HG03442 (cell line): Measurements from ENCODE around the gene LHX3.

Experiments
- ATAC-seq: cut with Tn5 transposase; IDR thresholded peaks from one replicate; pipeline ENCODE4 v1.9.1; 2021; ENCODE audit warnings: mild to moderate bottlenecking, moderate library complexity; ENCODE audit not compliant: unreplicated experiment

The LHX3 gene

DNA sequence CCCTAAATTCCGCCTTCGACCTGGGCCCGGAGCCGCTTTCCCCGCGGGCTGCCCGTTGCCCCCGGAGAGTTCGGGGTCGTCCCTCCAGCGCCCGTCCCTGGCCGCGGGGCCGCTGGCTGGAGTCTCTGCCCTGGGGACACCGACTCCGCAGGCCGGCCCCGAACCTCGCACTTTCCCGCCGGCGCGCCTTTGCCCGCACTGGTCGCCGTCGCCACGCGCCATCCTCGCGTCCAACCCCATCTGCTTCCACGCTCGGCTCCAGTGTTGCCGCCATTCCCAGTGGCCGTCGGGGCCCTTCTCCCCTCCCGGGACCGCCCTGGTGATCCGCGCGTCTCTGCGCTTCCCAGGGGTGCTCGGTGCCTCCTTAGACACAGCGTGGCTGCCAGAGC lies 11.0 kb downstream of the LHX3 start:
- ATAC-seq = no peak

DNA sequence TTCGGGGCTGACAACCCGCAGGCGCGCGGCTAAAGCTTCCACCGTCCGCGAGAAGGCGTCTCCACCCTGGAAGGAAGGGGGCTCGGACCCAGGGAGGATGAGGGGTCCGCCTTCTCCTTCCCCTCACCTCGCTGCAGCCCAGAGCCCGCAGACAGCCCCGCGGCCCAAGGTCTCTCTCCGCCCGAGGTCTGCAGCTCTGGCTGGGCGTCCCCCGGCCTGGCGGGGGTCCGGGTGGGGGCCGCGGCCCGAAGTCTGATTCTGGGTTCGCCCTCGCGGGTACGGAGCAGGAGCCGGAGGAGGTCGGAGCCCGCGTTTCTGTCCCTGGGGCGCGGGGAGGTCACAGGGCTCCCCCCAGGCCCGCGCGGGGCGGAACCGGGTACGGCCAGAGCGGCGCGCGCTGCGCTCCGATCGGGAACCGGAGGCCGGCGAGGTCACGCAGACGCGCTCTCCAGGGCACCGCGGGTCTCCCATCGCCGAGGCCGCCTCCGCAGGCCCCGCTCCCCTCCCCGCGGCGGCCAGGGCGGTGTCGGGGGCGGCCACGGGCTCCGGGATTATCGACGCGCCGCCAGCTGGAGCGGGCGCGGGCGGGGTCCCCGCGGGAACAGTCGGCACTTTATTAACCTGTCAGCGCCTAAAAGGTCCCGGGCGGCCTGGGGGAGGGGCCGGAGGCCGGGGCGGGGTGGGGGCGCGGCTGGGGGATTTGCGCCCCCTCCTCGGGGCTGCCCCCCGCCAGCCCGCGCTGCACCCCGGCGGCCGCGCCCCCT lies 11.6 kb downstream of the LHX3 start:
- ATAC-seq = no peak

DNA sequence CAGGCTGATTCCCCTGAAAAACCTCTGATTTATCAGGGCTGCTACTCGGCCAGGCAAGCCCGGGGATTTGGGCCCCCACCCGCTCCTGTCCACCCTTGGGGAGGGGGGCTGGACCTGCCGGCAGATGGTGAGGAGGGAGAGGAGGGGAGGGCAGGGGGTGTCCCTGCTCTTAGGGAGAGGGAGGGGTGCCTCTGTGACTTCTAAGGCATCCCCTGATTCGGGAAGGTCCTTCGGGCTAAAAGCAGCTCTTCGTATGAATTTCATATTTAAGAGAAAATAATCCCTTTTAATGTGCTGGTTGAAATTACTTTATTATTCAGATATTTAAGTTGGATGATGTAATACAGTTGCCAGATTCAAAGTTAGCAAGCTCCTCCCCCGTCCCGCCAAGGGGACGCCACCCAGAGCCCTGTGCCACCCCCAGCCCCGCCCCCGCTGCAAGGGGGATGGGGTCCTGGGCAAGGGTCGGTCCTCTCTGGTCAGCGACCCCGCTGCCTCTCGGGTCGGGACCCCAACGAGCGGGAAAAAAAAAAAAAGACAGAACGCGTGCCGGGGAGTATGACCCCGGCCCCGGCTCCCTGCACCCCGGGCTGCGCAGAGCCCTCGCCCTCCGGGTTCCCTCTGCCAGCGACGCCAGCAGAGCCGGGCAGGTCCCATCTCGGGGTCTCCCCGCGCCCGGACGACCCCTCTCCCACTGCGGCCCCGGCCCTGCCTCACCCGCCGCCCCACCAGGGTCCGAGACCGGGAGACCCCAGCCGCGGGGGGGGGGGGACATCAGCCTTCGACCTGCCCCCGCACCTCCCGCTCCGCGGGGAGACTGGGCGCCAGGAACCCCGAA lies 12.4 kb downstream of the LHX3 start:
- no peak for ATAC-seq

DNA sequence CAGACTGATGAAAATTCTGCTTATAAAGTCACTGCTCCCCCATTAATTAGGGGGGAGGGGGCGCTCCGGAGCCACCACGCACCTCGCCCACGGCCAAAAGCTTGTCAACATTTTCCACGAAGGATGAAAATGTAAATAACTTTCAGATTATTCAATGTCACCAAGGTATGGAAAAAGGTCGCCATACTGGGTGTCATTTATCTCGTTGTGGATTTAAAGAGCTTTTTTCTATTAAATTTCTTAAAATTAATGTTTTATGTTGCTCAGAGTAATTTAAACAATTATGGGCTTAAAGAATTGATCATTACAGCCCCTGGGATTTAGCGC lies 13.0 kb downstream of the LHX3 start:
- no peak for ATAC-seq

DNA sequence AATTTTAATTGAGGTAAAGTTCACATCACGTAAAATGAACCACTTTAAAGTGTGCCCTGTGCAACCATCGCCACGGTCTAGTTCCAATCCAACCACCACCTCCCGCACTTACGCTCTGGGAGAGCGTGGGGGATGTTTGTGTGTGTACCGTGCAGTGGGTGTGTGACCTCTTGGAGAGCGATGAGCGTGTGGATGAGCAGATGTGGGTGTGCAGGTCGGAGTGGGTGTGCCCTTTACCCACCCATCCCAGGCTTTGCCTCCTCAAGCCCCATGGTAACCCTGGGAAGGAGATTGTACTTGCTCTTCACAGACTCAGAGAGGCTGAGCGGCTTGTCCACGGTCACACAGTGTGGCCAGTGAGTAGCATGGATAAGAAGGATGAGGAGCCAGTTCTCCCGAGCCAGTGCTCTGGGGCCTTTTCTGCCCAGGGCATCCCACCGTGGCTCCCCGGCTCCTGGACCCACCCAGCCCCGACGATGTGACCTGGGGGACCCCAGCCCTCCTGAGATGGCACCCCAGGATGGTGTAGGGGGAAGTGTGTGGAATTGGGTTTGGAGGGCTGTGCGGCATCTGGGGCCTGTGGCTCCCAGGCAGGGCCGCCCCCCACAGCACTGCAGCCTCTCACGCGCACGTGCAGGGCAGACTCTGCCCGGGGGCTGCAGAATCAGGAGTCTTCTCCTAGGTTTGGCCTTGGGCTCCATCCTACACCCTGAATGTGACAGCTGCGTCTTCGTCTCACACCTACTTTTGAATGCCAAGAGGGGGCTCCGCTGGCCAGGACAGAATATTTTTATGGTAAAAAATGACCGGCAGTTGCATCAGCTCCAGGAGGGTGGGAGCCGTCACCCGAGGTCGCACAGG lies 13.6 kb downstream of the LHX3 start:
- no peak for ATAC-seq

DNA sequence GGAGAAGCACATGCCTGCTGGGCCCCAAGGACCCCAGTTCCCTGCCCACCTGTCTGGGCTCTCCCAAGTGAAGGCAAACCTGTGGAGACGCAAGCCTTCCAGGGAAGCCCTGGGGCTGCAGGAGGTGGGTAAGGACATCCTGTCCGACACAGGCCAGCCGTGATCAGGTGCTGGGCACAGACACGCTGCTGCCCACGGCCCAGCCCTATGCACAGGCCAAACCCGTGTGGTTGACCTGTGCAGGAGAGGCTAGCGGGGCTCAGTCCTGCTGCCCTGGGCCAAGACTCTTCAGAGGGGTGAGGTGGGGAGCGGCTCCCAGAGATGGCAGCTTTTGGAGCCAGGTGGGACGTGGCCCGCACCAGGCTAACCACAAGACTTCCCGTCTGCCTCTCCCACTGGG lies 14.3 kb downstream of the LHX3 start:
- ATAC-seq = no peak

DNA sequence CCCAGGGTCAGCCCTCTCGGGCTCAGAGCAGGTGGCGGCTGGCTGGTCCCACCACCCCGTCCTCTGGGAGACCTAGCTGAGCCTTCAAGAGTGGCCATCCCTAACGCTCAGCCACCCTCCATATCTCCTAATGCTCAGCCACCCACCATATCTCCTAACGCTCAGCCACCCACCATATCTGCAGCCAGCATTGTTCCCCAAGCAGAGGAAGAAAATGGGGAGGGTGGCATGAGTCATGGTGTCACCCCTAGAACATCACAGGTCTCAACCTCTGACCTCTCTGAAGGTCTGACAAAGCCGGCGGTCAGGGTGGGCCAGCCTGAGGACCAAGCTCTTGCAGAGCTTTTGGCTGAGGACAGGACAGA lies 14.7 kb downstream of the LHX3 start:
- ATAC-seq = no peak

DNA sequence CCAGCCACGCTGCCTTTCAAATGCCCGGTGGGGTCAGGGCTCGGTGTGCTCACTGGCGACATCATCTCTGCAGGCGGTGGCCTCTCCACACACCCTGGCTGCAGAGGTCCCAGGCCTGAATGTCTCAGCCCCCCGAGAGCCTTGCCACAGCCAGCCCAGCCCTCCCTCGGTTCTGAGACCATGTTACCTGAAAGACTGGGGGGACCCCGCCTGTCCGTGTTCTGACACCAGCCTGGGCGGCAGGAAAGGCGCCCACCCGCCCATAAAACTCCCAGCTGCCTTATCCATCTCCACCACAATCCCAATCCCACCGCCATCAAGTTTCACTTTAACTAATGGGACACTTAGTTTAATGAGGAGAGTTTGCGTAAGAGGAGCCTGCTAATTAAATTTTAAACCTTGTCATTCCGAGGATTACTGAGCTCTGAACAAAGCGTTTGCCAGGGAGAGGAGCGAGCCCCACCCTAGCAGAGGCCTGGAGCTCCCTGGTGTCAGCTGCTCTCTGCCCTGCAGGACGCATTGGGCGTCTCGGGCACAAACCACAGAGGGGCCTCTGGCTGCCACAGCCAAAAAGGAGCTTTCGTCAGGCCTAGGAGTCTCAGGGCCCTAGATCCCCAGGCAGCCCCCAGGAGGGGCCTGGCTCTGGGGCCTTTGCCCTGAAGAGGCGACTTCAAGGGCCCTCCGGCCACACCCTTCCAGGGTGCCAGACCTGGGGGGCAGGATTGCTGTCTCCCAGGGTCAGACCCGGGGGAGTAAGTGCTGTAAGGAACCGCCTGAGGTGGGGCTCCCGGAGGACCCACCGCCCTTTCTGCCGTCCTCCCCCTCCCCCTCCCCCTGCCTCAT lies 15.3 kb downstream of the LHX3 start:
- no peak for ATAC-seq

DNA sequence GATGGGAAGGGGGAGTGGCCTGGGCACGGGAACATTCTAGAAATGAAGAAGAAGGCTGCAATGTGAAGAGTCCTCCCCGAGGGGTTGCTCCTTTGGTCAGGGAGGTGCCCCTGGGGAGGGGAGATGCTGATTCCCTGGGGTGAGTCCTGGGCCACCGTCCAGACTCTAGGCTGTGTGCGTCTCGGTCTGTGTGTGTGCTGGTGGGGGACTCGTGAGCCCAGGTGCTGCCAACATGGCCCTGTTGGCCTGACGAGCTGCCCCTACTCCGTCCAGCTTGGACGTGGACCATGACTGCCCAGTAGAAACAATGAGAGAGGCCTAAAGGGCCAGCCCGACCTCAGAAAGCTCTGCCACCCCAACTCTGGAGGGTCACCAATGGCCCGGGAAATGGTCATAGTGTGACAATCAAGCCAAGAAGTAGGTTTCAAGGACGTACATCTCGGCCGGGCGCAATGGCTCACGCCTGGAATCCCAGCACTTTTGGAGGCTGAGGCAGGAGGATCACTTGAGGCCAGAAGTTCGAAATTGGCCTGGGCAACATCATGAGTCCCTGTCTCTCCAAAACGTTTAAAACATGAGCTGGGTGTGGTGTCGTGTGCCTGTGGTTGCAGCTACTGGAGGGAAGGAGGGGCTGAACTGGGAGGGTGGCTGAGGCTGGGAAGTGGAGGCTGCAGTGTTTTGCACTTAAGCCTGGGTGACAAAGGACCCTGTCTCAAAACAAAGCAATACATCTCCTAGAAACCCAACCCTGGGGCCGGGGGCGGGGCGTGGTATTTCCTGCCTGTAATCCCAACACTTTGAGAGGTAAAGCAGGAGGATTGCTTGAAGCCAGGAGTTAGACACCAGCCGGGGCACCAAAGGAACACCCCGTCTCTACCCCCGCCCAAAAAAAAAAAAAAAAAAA lies 17.0 kb downstream of the LHX3 start:
- no peak for ATAC-seq

DNA sequence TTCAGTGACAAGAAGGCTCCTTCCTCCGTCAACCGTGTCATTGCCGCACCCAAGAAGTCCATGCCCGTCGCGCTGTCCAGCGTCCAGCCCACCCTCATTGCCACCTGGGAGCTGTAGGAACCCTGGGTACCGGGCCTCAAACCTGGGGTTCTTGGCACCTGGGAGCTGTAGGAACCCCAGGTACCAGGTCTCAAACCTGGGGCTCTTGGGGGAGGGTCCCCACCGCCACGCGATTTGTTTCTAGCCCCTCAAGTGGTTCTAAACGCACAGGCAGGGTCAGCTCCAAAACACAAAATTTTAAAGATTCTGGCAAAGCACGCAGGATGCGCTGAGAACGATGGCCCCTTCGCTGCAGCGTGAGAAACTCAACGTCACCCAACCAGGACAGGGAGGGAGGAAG lies 17.7 kb downstream of the LHX3 start:
- ATAC-seq = no peak

DNA sequence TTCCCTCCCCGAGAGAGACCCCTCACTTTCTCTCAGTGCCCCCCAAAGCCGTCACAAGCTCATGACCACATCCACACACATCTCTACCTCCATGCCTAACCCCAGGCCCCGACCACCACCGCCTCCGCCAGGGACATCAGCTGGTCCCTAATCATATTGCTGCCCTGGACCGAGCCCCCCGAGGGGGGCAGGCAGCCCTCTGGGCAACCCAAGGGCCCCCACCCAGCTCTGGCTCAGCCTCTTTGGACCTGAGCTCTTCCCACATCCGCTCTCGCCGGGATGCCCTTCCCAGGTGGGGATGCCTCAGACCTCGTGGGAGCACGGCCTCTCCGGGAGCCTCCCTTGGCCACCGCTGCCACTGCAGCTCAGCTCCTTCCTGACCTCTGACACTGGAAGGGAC lies 18.5 kb downstream of the LHX3 start:
- ATAC-seq = no peak

DNA sequence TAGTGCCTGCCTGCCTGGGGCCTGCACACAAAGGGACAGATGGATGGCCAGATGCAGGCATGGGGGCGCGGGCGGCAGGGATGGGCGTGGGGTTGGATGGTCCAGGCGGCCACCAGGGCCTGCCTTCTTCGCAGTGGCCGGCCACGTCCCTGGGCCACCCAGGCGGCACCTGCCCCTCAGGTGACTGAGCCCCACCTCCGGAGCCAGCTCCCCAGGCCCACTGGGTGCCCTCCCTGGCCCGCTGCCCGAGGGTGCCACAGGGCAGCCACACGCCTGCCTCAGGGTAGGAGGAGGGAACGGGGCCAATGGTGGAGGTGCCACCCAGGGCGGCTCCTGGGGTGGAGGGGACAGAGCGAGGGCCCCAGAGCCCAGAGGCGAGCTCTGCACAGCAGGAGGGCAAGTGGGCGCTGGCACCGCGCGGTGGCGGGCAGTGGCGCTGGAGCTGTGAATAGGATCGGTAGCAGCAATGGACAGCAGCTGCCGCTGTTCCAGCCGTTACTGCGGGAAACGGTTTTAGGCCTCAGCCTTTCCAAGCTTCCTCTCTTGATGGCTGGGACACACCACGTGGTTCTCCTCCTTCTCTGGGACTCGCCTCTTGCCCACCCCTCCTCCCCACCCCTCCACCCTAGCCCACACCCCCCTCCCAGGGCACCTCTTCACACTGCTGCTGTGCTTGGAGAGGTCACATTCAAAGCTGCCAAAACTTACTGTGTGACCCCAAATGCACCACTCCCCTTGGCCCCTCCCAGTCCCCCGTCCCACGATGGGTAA lies 19.1 kb downstream of the LHX3 start:
- ATAC-seq = no peak

DNA sequence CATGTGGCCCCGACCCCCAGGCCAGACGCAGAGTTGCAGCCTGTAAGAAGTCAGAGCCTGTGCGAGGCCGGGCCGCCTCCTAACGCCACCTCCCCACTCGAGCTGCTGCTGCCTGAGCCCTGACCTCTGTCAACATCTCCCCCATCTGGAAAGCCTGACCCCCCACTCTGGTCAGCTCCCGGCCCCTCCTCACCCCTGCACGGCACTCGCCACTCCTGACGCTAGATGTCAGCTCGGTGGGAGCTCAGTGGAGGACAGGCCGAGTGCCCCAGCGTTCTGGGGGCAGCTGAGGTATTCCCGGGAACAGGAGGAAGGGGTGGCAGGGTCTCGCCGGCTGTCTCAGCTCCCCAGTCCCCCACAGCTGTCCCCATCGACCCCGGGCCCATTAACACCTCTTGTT lies 19.9 kb downstream of the LHX3 start:
- ATAC-seq = no peak

DNA sequence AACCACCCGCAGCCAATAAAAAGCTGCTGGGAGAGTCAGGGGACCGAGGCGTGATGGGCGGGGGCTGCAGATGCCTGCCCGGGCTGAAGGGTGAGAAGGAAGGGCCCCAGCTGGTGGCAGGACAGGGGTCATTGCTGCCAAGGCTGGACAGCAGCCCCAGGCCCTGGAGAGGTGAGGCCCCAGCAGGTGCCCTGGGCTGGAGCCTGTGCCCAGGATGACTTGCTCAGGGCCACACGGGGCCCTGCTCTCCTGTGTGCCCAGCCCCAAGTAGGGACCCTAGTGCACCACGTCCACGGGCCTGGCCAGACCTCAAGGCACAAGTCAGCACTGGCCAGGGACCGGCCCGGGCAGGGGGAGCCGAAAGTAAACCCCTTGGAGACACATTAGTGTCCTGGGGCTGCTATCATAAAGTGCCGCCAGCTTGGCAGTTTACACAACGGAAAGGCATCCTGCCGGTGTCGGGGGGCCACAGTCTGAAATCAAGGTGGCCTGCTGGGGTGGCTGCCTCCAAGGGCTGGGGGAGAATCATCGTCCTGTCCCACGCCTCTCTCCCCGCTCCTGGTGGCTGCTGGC lies 22.0 kb downstream of the LHX3 start:
- no peak for ATAC-seq

DNA sequence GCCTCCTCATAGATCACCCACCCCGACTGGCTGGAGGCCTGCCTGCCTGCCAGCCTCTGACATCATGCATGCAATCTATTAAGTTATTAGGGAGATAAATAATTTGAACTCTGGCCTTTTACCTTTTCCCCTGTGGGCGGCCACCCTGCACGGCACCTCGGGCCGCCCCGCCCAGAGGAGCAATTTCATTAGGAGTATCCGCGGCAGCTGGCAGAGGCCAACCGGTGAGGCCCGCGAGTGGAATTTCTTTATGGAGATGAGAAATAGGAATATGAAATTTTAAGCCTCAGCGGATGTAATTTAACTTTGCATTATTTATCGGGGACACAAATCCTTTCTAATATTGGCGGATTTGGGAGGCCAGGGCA lies 22.5 kb downstream of the LHX3 start:
- ATAC-seq = no peak

DNA sequence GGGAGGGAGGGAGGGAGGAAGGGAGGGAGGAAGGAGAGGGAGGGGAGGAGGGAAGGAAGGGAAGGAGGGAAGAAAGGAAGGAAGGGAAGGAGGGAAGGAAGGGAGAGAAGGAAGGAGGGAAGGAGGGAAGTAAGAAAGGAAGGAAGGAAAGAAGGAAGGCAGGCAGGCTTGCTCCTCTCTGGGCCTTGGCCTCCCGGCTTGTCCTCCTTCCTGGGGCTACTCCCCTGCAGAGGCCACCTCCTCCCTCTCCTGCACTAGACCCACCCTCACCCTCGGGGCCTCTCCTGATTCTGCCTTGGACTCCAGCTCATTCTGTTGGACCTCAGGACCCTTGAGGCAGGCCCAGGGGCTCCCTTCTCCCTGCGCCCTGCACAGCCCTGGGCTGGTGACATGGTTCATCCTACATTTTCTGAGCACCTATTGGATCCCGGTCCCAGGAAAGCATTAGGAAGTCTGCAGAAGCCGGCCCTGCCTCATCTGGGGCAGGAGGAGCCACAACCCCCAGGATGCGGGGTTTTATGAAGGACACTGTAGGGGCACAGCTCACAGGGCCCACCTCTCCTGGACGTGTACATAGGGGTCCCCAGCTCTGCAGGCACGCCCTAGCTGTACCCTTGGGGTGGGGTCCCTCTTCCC lies 23.0 kb downstream of the LHX3 start:
- no peak for ATAC-seq

DNA sequence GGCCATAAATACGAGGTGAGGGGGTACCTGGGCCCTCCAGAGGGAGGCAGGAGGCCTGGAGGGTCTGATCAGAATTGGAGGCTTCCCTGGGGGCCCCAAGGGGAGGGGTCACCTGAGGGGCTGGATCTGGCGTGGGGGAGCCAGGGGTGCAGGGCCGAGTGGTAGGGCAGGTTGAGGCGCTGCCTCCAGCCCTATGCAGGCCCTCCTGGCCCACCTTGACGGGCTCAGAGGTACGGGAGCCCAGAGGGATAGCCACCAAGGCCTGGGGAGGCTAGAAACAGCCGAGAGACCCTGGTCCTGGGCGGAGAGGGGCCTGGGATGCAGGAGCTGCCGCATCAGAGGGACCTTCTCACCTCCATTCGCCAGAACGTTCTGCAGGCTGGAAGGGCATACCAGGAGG lies 24.3 kb downstream of the LHX3 start:
- ATAC-seq = no peak

DNA sequence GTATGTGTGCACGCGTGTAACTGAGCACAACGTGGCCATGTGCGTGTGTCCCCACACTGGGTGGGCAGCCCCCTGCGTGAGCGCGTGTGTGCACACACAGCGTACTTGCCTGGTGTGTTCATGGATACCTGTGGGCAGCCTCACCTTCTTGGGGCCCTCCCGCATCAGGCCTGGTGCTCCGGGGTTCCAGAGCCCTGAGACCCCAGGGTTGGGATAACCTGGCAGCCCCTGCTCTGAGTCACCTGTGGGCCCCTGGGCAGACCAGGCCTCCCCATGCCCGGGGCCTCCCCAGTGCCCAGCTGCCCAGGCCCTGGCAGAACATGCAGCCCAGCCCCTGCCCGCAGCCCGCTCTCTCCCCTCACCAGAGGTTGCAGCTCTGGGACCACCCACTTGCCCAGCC lies 25.2 kb downstream of the LHX3 start:
- no peak for ATAC-seq
